ENCODE results near the gene TERT.
A peak's percentile ranks its signal among the peaks of the same experiment; 100 is the strongest.

Gene TERT

DNA sequence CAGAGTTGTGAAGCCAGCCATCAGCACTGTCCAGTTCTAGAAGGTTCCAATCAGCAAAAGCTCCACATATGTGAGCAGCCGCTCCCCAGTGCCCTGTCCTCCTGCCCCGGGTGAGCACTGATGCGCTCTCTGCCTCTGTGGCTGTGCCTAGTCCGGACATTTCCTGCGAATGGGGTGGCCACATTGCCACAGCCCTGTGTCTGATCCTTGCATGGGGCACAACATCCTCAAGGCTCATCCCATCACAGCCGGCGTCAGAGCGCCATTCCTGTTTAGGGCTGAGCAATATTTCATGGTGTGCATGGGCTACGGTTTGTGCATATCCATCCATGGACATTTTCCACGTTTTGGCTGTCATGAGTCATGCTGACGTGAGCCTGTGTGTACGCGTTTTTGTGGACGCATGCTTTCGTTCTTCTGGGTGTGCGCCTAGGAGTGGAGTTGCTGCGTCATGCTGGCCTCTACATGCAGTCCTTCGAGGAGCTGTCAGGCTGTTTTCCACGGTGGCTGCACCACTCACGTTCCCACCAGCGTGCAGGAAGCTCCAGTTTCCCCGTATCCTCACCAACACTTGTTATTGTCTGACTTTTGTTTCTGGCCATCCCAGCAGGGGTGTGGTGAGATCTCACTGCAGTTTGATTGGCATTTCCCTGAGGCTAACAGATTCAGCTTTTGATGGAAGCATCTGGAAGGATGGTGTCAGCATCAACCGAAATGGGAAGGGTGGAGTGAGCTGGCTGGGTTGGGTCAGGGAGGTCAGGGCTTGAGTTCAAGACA, 79.4 kb downstream of the TERT start:
- no peak for DNase-seq

DNA sequence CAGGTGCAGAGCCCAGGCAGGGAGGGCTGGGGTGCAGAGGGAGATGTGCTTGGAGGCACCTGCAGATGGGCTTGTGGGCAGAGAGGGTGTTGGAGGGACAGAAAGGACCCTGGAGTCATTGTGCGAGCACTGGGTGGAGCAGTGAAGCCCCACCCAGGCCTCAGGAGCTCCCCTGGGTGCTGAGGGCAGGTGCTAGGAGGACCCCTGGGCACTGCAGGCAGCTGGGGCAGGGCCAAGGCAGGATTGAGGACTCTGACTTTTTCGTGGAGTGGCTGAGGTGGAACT, 80.0 kb downstream of the TERT start:
- no peak for DNase-seq

DNA sequence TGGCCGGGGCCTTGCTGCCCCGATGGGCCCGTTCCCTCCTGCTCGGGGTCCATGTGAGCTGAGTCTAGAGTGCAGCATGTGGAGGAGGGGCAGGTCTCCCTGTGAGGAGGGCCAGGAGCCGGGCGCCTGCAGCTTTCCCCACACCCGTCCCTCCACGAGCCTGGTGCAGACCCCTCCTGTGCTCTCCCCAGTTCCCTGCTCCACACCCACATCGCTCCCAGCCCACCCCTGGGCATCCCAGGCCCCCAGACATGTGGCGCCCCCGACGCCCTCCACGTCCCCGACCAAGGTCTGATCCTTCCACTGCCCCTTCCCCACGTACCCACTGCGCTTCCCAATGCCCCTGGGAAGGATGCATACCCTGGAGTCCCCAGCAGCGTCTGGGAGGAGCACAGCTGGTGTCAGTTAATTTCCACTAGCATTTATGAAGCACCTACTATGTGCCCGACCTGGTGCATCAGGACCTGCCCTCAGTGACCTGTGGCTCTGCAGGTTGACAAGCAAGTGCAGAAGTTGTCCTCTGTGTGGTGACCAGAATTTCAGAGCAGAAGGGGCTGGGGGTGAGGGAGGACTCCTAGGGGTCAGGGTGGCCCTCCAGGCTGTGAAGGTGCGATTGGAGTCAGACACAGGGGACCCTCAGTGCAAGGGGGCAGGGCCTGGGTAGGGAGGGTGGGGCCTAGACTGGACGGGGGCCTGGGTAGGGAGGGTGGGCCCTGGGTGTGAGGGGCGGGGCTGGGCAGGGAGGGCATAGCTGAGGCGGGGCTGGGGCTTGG, 80.5 kb downstream of the TERT start:
- DNase-seq, result no peak

DNA sequence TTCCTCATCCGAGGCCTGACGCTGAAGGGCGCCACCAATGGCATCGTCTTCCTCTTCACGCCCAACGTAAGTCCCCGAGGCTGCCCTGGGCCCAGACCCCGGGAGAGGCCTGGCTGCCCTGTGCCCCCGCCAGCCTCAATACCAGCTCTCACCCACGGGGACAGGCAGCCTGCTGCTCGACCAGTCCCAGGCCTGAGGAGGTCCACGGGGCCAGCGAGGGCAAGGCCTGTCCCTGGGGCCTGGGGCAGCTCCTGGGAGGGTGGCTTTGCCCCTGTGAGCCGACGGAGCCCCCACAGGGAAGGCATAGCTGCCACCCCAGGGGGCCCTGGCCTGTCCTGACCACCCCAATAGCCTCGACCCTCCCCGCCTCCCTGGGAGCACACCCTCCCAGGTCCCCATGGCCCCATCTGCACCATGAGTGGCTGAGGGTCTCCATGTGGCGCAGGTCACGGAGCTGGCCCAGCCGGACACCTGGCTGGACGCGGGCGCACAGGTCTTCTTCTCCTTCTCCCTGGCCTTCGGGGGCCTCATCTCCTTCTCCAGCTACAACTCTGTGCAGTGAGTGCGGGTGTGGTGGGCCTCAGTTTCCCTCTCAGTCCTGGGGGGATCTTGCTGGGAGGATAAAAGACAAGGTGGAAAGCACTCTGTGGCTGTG, 81.2 kb downstream of the TERT start:
- DNase-seq, result no peak

DNA sequence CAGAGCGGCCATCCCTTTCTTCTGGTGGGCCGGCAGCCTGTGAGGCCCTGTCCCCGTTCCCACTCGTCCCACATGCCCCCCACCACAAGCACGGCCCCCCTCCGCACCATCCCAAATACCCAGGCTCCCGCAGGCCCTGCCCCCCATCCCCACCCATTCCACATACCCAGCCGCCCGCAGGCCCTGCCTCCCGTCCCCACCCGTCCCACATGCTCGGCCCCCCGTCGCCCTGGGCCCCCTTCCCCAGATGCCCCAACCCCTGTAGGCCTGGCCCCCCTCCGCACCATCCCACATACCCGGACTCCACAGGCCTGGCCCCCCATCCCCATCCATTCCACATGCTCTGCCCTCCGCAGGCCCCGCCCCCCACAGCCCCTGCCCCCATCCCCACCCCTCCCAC, 82.0 kb downstream of the TERT start:
- no peak for DNase-seq

DNA sequence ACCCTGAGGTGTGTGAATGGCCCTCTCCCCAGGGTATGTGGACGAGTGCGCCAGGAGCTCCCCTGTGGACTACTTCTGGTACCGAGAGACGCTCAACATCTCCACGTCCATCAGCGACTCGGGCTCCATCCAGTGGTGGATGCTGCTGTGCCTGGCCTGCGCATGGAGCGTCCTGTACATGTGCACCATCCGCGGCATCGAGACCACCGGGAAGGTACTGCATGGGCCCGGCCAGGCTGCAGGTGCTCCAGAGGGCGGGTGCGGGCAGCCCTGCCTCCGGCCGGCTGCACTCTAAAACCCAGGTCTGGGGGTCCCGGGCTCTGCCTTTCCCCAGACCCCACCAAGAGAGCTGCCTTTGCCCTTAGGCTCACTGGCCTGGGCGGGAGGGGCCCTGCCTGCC, 82.6 kb downstream of the TERT start:
- DNase-seq, result no peak

DNA sequence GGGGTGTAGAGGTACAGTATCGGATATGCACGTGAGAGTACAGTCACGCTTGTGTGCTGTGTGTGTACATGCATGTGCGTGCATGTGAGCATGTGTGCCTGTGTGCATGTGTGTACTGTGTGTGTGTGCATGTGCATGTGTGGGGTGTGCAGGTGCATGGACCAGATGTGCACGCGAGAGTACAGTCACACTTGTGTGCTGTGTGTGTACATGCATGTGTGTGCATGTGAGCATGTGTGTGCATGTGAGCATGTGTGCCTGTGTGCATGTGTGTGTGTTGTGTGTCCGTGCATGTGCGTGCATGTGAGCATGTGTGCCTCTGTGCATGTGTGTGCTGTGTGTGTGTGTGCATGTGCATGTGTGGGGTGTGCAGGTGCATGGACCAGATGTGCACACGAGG, 83.2 kb downstream of the TERT start:
- DNase-seq, result no peak

DNA sequence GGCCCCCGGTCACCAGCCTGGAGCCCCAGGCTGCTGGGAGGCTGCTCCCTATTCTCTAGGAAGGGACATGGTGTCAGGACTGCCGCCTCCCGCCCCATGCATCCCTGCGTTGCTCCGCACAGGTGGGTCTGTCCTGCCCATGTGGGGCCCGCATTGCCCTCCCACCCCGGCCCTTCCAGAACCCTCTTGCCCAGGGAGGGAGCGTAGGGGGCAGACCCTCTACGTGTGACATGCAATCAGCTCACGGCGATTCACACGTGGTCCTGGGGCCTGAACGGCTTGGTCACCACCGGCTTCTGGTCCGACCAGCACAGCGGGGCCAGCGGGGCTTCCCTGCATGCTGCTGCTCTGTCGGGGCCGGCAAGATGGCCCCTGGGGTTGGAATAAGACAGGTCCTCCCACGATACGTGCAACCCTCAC, 84.0 kb downstream of the TERT start:
- no peak for DNase-seq

DNA sequence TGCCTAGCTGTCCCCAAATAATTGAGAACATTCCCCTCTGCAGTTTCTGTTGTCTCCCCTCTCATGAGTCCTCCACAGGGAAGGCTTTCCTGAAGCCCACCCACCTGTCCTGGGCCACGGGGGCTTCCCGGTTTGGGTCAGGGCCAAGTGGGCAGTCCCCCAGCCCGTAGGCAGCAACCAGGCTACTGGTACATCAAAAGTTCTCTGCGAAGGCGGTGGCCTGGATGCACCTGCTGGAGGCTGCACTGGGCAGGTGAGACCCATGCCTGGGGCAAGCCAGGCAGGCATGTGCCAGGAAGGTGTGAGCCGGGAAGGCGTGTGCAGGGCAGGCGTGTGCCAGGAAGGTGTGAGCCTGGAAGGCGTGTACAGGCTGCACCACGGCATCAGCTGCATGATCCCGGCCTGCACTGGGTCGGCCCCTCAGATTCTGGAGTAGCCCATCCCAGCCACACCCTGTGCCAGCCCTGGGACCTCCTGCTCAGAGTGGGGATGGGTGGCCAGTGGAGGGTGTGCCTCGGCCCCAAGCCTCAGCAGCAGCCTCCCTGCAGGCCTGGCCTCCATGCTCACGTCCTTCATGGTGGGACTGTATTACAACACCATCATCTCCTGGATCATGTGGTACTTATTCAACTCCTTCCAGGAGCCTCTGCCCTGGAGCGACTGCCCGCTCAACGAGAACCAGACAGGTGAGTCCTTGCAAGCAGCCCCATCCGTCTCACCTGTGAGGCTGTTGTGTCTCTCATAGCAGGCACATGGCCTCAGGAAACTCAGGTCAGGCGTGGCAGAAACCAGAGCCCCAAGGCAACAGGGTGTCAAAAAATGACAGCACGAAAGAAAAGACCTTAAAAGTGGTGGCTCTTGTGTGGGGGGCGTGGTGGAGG, 84.7 kb downstream of the TERT start:
- DNase-seq, result no peak

DNA sequence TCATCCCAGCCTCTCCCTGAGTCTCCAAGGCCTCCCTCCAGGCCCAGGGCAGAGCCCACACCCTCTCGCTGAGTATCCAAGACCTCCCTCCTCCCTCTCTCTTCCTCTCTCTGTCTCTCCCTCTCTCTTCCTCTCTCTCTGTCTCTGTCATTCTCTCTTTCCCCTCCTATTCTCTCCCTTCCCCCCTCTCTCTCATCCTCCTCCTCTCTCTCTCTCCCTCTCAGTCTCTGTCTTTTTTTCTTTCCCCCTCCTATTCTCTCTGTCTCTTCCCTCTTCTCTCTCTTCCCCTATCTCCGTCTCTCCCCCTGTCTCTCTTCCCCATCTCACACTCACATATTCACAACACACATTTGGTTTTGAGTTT, 85.4 kb downstream of the TERT start:
- no peak for DNase-seq

DNA sequence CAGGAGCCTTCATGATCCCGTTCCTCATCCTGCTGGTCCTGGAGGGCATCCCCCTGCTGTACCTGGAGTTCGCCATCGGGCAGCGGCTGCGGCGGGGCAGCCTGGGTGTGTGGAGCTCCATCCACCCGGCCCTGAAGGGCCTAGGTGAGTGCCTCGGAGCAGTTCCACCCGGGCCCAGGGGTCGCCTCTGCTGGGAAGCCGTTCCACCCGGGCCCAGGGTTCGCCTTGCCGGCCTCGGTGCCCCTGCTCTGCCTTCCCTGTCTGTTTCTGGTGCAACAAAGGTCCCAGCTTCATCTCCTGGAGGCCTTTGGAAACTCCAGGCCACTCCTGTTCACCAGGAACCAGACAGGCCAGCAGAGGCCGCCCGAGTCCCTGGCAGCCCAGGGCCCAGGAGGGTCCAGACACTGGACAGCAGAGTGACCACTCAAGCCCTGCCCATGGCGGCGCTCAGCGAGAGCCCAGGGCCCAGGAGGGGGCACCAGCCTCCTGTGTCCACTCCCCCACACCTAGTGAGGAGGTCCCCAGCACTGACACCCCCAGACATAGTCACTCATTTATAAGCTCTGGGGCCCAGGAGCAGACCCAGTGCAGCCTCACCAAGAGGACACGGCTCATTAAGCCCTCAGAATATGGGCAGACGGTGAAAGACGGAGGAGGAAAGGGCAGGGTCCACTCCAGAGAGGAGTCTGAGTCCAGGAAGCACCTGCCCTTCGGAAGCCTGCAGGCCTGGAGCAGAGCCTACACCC, 86.0 kb downstream of the TERT start:
- no peak for DNase-seq

DNA sequence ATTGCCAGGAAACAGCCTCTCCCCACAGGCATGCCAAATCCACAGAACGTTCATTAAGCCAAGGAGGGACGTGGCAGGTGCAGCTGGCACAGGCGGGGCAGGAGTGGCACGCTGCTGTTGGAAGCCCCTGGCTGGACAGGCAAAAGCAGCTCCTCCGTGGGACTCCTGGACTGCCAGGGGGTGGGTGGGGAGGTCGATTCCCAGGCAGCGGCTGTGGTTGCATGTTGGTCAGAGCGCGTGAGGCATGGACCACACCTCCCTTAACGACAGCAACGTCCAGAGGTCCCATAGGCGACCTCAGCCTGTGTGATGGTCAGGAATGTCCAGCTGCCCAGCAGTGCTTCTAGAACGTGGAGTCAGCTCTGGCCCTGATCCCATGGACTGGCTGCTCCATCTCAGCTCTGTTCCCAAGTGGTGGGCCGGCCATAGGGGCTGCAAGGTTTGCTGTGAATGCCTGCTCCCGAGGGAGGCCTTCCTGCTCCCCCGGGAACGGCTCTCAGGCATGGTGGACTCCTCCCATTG, 86.6 kb downstream of the TERT start:
- DNase-seq, result no peak

DNA sequence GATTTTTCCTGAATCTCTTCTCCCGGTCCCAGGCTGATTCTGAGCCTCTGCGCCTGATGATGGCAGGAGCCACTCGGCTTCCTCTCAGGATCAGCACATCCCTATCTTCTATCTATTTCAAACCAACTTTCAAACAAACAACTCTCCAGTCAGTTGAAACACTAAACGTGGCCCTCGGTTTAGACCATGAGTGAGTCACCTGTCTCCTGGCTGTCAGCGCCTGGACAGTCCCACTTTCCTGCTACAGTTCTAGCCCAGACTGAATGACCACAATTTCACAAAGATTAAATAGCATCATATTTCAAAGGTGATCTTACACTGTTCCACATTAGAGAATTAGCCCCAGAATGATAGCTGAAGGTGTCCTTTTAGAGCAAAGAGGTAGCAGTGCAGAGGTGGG, 87.3 kb downstream of the TERT start:
- DNase-seq, result no peak

DNA sequence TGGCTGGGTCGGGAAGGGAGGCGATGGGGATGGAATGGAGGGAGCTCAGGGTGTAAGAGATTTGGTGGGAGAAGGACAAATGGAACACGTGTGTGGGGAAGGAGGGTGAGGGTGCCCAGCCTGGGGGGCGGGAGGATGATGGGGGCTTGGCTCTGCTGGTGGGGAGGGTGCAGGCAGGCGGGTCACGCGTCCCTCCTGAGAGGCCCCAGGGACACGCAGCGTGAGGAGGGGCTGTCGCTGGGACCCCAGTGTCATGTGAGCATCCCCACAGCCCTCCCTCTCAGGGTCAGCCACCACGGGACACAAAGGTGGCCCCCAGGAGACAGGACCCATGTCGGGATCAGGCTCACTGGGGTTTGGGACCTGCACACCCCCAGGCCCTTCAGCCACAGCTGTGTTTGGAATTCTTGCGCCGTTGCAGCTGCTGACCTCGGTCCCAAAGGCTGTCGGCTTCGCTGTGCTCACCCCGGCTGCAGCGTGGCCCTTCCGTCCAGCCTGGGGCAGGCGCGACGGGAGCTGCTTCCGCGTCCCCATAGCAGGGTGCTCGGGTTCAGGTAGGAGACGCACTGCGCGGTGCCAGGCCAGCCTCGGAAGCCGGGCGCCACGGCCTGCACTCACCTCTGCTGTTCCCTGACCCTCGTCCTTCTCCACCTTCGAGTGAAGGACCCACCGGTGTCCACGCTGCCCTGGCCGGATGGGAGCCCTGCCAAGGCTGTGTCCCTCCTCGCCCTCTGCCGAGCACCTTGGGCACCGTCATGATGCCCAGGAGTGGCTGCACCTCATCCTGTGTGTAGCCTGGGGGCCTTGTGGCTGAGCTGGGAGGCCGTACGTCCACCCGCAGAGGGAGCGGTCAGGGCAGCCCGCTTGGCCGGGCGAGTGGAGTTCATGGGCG, 88.1 kb downstream of the TERT start:
- no peak for DNase-seq

DNA sequence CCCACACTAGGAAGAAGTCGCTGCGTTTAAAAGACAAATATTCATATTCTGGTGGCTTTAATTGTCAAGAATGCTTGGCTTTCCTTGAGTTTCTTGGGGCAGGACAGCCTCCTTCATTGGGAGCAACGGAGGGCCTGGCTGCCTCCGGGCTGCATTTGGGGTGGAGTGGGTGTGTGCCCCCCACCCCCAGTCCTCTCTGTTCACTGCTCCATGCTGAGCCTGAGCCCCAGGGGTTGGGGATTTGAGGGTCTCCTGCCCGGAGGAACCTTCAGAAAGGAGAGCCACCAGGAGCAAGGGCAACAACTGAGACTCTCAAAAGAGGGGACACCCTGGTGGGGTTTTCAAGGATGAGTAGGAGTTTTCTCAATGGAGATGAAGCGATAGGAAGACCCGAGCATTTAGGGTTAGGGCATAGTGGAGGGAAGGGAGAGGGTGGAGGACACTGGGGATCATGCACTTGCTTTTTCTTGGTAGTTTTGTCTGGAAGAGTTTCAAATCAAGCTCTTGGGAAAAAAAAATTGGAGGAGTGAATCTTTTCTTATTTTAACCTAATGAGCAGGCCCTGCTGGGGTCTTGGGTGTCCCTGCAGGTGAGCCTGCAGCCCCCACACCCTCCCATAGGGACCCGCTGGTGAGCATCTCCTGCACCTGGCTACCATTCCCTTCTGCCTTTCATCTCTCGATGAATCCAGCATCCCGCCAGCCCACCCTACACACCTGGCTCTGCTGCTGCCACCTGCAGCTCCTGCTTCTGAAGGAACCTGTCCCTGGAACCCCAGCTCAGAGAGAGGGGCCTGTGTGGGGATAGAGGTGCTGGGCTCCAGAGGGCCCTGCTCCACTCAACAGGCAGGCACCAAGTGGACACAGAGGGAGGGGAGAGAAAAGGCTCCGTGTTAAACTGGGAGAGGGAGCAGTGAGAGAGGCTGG, 89.3 kb downstream of the TERT start:
- DNase-seq, result no peak

DNA sequence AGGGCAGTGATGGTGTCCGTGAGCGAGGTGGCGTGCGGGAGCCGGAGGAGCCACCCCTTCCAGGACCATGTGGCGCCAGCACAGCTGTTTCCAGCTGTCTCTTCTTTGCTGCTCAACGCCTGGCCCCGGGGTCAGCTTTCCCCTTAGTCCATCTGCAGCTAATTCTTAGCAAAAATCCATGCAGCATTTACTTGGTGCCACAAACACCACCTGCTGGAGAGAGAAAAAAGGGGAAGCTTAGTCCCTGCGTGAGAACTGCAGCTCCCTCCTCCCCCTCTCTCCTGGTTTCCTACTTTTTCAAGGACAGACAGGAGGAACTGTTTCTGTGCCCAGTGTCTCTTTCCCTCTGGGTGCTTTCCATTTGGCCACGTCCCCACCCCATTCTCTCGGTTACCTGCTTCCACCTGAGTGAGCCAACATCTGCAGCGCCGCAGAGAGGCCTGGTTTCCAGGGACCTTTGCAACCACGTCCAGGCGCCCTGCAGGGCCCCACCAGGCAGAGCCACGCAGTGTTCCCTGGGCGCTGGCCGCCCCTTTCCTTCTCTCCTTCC, 90.1 kb downstream of the TERT start:
- peak; percentile 47 for DNase-seq

DNA sequence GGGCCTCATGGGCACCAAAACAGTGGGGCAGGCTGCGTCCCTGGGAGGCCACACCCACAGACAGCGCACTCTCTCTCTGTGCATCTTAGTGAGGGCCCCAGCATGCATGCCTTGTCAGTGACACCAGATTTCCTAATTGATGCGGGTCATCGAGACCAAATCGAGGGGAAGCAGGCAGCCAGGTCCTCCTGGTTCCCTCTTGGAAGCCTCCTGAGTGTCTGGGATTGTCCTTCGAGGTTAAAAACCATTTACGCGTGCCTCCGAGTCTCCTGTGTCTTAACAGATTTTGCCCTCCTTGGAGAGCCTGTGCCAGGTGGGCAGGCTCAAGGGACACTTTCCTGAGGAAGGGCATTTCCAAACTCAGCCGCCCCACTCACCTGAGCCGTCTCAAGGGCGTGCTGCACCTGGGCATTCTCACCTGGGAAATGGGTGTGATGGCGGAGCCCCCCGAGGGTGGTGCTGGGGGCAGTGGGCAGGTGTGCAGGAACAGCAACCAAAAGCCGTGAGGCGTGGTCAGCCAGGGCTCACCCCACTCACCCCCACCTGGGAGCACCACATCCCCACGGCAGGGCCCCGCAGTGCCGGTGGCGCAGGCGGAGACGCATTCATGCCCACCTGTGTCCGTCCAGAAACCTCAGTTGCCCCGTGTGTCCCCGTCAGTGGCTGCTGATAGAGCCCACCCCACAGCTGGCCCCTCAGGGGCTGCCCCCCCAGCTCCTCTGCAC, 90.7 kb downstream of the TERT start:
- no peak for DNase-seq

DNA sequence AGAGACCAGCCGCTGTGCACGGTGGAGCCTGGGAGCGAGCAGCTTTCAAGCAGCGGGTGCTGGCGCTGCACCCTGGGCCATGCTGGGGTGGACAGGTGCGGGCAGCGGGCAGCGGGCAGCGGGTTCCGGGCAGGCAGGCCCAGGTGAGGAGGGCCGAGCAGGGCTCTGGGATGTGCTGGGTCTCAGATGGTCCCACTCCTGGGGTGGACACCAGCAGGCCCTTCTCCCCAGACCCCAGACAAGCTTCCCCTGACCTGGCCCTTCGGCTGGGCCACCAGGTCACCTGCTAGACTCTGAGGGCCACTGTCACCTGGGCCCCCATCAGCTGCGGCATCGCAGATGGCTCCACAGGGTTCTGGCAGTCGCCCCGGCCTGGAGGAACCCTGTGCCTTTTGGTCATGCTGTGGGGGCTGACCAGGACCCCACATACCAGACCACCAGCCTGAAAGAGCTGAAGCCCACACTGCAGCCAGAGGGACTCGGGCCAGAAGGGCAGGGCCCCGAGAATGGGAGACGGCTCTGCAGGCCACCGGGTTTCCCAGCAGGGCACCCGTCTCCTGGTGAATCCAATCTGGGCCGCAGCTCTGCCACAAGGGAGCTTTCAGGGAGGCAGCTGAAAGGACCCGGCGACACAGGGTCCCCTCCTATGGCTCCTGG, 91.4 kb downstream of the TERT start:
- DNase-seq, result no peak
